ENCODE data around the gene CRPPA.

DNA sequence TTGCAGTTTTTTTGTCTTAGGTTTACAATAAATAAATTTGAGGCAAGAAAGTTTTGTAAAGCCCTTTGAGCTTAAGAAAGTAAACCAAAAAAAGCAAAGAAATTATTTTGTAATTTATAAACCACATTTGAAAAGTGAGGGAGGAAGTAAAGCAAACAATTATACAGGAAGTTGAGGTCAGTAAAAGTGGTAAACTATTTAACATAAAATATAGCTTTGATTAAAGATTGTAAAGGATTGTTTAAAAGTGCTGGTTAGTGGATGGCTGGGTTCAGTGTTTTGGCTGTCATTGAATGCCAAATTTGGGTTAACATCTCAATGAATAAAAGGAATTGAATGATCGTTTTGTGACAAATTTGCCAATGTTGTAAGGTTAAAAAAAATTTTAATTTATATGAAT lies 34.3 kb upstream of the CRPPA start:
- TF ChIP-seq, protein P1, sequence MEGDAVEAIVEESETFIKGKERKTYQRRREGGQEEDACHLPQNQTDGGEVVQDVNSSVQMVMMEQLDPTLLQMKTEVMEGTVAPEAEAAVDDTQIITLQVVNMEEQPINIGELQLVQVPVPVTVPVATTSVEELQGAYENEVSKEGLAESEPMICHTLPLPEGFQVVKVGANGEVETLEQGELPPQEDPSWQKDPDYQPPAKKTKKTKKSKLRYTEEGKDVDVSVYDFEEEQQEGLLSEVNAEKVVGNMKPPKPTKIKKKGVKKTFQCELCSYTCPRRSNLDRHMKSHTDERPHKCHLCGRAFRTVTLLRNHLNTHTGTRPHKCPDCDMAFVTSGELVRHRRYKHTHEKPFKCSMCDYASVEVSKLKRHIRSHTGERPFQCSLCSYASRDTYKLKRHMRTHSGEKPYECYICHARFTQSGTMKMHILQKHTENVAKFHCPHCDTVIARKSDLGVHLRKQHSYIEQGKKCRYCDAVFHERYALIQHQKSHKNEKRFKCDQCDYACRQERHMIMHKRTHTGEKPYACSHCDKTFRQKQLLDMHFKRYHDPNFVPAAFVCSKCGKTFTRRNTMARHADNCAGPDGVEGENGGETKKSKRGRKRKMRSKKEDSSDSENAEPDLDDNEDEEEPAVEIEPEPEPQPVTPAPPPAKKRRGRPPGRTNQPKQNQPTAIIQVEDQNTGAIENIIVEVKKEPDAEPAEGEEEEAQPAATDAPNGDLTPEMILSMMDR (conservative IDR thresholded peaks at IDR 0.05; ENCODE audit: low read length), result no peak
- no peak for TF ChIP-seq EZH2phosphoT487 (IDR thresholded peaks at IDR 0.05; ENCODE audit: borderline replicate concordance)
